HEK293 (cell line): ENCODE data around the gene HEXIM1.

Source experiments
- CTCF ChIA-PET: fragments of 350-600 bp; formaldehyde crosslinking; extraction: SDS; loops from one replicate; lab custom pipeline; 2021; ENCODE audit warnings: antibody characterized with exemption; lab: Yijun Ruan, JAX
- POLR2A ChIA-PET: fragments of 300-600 bp; formaldehyde crosslinking; extraction: SDS; loops from one replicate; lab custom pipeline; 2020; ENCODE audit warnings: antibody characterized with exemption, inconsistent platforms; lab: Yijun Ruan, JAX
- H3K27ac ChIP-seq: fragments of 200-500 bp; sonication (Bioruptor generic); 2 replicates; pipeline ENCODE4 v1.5.1; 2014; ENCODE audit warnings: low read depth, low read length, control low read depth, inconsistent platforms; ENCODE audit errors: extremely low read depth
- H3K36me3 ChIP-seq, 2 experiments: fragments of 200-500 bp in 1 of 2; sonication (Bioruptor generic) in 1 of 2; 1 replicate in 1 of 2; 2 replicates in 1 of 2; pipeline ENCODE4 v1.5.1; 2014 to 2017; ENCODE audit warnings: inconsistent platforms in 2 of 2, low read length in 2 of 2; ENCODE audit not compliant: control insufficient read depth in 2 of 2, insufficient read depth in 1 of 2
- H3K4me1 ChIP-seq: fragments of 200-500 bp; sonication (Bioruptor generic); 2 replicates; pipeline ENCODE4 v1.5.1; 2014; ENCODE audit warnings: mild to moderate bottlenecking, low read length, inconsistent platforms; ENCODE audit not compliant: control insufficient read depth, insufficient read depth
- H3K4me3 ChIP-seq: 2 replicates; pipeline ENCODE4 v1.5.1; 2011; ENCODE audit warnings: low read depth, mild to moderate bottlenecking, control low read depth, low read length, moderate library complexity
- H3K9me3 ChIP-seq: fragments of 200-500 bp; sonication (Bioruptor generic); 2 replicates; pipeline ENCODE4 v1.5.1; 2014; ENCODE audit warnings: low read depth, low read length, inconsistent platforms; ENCODE audit not compliant: control insufficient read depth, insufficient read depth
- EGR2 ChIP-seq: fragments of 450-650 bp; formaldehyde crosslinking; IDR thresholded peaks from 2 replicates; pipeline ENCODE4 v1.5.1; 2016; ENCODE audit warnings: low read depth, missing biosample characterization, missing genetic modification characterization
- FEZF1 ChIP-seq: fragments of 450-650 bp; formaldehyde crosslinking; IDR thresholded peaks from 2 replicates; pipeline ENCODE4 v1.5.1; 2016; ENCODE audit warnings: missing biosample characterization, missing genetic modification characterization
- GLI4 ChIP-seq: fragments of 450-650 bp; formaldehyde crosslinking; IDR thresholded peaks from 2 replicates; pipeline ENCODE4 v1.5.1; 2016; ENCODE audit warnings: missing biosample characterization, missing genetic modification characterization
- GLIS2 ChIP-seq: fragments of 450-650 bp; formaldehyde crosslinking; IDR thresholded peaks from 2 replicates; pipeline ENCODE4 v1.5.1; 2016; ENCODE audit warnings: missing biosample characterization, missing genetic modification characterization
- KLF1 ChIP-seq: fragments of 450-650 bp; formaldehyde crosslinking; IDR thresholded peaks from 2 replicates; pipeline ENCODE4 v1.5.1; 2016; ENCODE audit warnings: missing biosample characterization, missing genetic modification characterization
- PRDM1 ChIP-seq: fragments of 450-650 bp; formaldehyde crosslinking; IDR thresholded peaks from 2 replicates; pipeline ENCODE4; 2016; ENCODE audit warnings: missing biosample characterization, missing genetic modification characterization
- SETDB1 ChIP-seq: IDR thresholded peaks from one replicate; pipeline ENCODE4 v1.6.1; 2017; ENCODE audit warnings: mild to moderate bottlenecking, low read length, moderate library complexity, mixed read lengths; ENCODE audit not compliant: insufficient read length
- SP2 ChIP-seq: fragments of 450-650 bp; formaldehyde crosslinking; IDR thresholded peaks from 2 replicates; pipeline ENCODE4 v1.5.1; 2016; ENCODE audit warnings: missing biosample characterization, missing genetic modification characterization
- TCF7L2 ChIP-seq: IDR thresholded peaks from 2 replicates; pipeline ENCODE4 v1.6.1; 2011; ENCODE audit warnings: low read depth, mild to moderate bottlenecking, inconsistent platforms, low read length, moderate library complexity, borderline replicate concordance
- ZFHX2 ChIP-seq: fragments of 450-650 bp; formaldehyde crosslinking; conservative IDR thresholded peaks from 2 replicates; pipeline ENCODE4 v1.5.1; 2016; ENCODE audit warnings: missing biosample characterization, missing genetic modification characterization
- ZNF132 ChIP-seq: fragments of 450-650 bp; formaldehyde crosslinking; IDR thresholded peaks from 2 replicates; pipeline ENCODE4 v1.5.1; 2017; ENCODE audit warnings: missing biosample characterization, missing genetic modification characterization, borderline replicate concordance
- ZNF2 ChIP-seq: fragments of 450-650 bp; formaldehyde crosslinking; IDR thresholded peaks from 2 replicates; pipeline ENCODE4 v1.5.1; 2016; ENCODE audit warnings: missing biosample characterization, missing genetic modification characterization
- ZNF707 ChIP-seq: fragments of 450-650 bp; formaldehyde crosslinking; IDR thresholded peaks from 2 replicates; pipeline ENCODE4 v1.5.1; 2016; ENCODE audit warnings: missing biosample characterization, missing genetic modification characterization
- TF ChIP-seq, protein P1 (sequence below): fragments of 450-650 bp; formaldehyde crosslinking; IDR thresholded peaks from 2 replicates; pipeline ENCODE4 v1.5.1; 2016; ENCODE audit warnings: missing biosample characterization, missing genetic modification characterization
- TF ChIP-seq, protein P2 (sequence below): sonication (generic); formaldehyde crosslinking; IDR thresholded peaks from 2 replicates; pipeline ENCODE4 v1.8.1; 2022; ENCODE audit warnings: mild to moderate bottlenecking, moderate library complexity, missing genetic modification reagents
- TF ChIP-seq, protein P3 (sequence below): fragments of 450-650 bp; formaldehyde crosslinking; IDR thresholded peaks from 2 replicates; pipeline ENCODE4 v1.5.1; 2016; ENCODE audit warnings: missing biosample characterization, missing genetic modification characterization

HEXIM1 gene

GRCh38 chr17:45143767-45144198 is 4.5 kb upstream of the HEXIM1 start:
- H3K36me3 ChIP-seq, result peaks cover 0 to 7% of the 10 kb centered on the region in 2 experiments; a peak in 1 of 3 replicates
- TF ChIP-seq EGR2 (peak; percentile 46; the same call in 1 of the 2 replicates), SP2 (peak; percentile 42), ZFHX2 (tag by site-specific recombination) (peak; percentile 70), GLIS2 (tag by site-specific recombination) (peak; percentile 27; the same call in 1 of the 2 replicates)
- TF ChIP-seq, protein P1, sequence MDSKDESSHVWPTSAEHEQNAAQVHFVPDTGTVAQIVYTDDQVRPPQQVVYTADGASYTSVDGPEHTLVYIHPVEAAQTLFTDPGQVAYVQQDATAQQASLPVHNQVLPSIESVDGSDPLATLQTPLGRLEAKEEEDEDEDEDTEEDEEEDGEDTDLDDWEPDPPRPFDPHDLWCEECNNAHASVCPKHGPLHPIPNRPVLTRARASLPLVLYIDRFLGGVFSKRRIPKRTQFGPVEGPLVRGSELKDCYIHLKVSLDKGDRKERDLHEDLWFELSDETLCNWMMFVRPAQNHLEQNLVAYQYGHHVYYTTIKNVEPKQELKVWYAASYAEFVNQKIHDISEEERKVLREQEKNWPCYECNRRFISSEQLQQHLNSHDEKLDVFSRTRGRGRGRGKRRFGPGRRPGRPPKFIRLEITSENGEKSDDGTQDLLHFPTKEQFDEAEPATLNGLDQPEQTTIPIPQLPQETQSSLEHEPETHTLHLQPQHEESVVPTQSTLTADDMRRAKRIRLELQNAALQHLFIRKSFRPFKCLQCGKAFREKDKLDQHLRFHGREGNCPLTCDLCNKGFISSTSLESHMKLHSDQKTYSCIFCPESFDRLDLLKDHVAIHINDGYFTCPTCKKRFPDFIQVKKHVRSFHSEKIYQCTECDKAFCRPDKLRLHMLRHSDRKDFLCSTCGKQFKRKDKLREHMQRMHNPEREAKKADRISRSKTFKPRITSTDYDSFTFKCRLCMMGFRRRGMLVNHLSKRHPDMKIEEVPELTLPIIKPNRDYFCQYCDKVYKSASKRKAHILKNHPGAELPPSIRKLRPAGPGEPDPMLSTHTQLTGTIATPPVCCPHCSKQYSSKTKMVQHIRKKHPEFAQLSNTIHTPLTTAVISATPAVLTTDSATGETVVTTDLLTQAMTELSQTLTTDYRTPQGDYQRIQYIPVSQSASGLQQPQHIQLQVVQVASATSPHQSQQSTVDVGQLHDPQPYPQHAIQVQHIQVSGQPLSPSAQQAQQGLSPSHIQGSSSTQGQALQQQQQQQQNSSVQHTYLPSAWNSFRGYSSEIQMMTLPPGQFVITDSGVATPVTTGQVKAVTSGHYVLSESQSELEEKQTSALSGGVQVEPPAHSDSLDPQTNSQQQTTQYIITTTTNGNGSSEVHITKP (tag by site-specific recombination), result no peak
- H3K27ac ChIP-seq, result no peak overlapping the region
- no peak overlapping the region for H3K4me3 ChIP-seq
- peaks cover 4% of the 10 kb centered on the region; the same call in 1 of the 2 replicates for H3K4me1 ChIP-seq
- CTCF ChIA-PET, result interaction anchor here (0.7 to 1.8 kb wide), 2 partner anchors 8 to 432 kb away, joined by 3 to 17 read pairs; partner anchors contain the start of gene ACBD4
- no peaks in the 10 kb centered on the region for H3K9me3 ChIP-seq
- POLR2A ChIA-PET, result interaction anchor here (0.6 to 1.6 kb wide), 3 partner anchors 8 to 170 kb away, joined by 3 to 6 read pairs (median 3); partner anchors contain the start of gene ACBD4

DNA sequence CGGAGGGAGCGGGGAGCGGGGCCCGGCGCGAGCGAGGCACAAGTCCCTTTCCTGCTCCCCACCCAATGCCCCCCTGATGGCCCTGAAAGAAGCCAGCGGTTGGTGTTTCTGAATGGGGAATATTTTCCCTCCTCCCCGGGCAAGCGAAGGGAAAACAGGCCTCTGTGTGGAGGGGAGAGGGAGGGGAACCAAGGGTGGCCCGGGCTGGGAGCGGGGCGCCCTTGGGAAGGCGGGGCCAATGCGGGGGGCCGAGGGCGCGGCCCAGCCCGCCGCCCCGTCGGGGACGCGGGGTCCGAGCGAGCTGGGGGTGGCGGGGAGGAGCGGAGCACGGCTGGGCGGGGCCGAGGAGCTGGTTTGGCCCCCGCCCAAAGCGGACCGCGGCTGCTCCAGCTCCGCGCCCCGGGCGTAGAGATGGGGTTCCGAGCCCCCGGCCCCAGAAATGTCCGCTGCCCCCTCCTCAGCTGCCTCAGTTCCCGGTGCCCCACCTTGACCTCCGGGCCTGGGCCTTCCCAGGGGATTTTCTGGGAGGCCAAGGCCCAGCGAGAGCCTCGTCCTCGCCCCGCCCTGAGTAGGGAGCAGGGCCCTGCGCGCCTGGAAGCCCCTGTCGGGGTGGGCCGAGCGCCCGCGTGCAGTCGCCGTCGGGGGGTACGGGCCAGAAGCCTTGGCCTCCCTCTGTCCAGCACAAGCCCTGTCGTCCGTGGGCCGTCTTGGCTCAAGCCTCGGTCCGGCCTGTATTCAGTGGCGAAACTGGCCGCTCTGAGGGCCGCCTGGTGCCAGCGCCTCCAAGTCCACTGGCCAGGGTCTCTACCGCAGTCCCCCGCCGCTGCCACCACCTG is 3.9 kb upstream of the HEXIM1 start:
- no peak for TF ChIP-seq KLF1 (tag by site-specific recombination)
- TF ChIP-seq, protein P2, sequence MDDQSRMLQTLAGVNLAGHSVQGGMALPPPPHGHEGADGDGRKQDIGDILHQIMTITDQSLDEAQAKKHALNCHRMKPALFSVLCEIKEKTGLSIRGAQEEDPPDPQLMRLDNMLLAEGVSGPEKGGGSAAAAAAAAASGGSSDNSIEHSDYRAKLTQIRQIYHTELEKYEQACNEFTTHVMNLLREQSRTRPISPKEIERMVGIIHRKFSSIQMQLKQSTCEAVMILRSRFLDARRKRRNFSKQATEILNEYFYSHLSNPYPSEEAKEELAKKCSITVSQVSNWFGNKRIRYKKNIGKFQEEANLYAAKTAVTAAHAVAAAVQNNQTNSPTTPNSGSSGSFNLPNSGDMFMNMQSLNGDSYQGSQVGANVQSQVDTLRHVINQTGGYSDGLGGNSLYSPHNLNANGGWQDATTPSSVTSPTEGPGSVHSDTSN (CRISPR knock-in tag), result peak; percentile 49; the same call in 1 of the 2 replicates
- CTCF ChIA-PET, result interaction anchor here (1.8 kb wide), 1 partner anchor 9 kb away, joined by 17 read pairs; the partner anchor contains the start of gene ACBD4
- no peaks in the 10 kb centered on the region for H3K9me3 ChIP-seq
- peaks cover 4% of the 10 kb centered on the region; the same call in 1 of the 2 replicates for H3K4me1 ChIP-seq
- POLR2A ChIA-PET, result interaction anchor here (0.6 to 1.6 kb wide), 2 partner anchors 9 to 170 kb away, joined by 3 to 6 read pairs; partner anchors contain the start of gene ACBD4
- H3K4me3 ChIP-seq, result no peak overlapping the region
- peaks cover 0 to 5% of the 10 kb centered on the region in 2 experiments; a peak in 1 of 3 replicates for H3K36me3 ChIP-seq
- no peak overlapping the region for H3K27ac ChIP-seq

- Histone ChIP-seq H3K36me3 (peaks cover 0 to 3% of the 10 kb centered on the region in 2 experiments; a peak in 1 of 3 replicates), H3K27ac (no peak overlapping the region), H3K9me3 (no peaks in the 10 kb centered on the region), H3K4me3 (no peak overlapping the region), H3K4me1 (peaks cover 4% of the 10 kb centered on the region; the same call in 1 of the 2 replicates)
- CTCF ChIA-PET, result interaction anchor here (0.7 to 1.8 kb wide), 4 partner anchors 9 to 255 kb away, joined by 8 to 29 read pairs (median 14); partner anchors contain the start of gene ACBD4
- TF ChIP-seq TCF7L2 (no peak), GLI4 (tag by site-specific recombination) (no peak), PRDM1 (tag by site-specific recombination) (no peak), ZNF707 (tag by site-specific recombination) (no peak), ZNF2 (tag by site-specific recombination) (no peak), FEZF1 (tag by site-specific recombination) (no peak), ZNF132 (tag by site-specific recombination) (no peak), SETDB1 (no peak)
- TF ChIP-seq, protein P3, sequence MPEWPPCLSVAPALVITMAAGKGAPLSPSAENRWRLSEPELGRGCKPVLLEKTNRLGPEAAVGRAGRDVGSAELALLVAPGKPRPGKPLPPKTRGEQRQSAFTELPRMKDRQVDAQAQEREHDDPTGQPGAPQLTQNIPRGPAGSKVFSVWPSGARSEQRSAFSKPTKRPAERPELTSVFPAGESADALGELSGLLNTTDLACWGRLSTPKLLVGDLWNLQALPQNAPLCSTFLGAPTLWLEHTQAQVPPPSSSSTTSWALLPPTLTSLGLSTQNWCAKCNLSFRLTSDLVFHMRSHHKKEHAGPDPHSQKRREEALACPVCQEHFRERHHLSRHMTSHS, result no peak
- POLR2A ChIA-PET, result interaction anchor here (1.6 to 8.3 kb wide), 2 partner anchors 7 to 10 kb away, joined by 6 to 192 read pairs; partner anchors contain the start of gene ACBD4
Measured at GRCh38 chr17:45145035-45145389, 3.3 kb upstream of the HEXIM1 start.
